Dendritic cell treated with granulocyte-macrophage colony-stimulating factor and Interleukin-4, amounts not matched to agents 40 ng/mL and 50 ng/mL, for 4 days (primary cell): ENCODE data around the gene ITCH.
A peak's percentile ranks its signal among the peaks of the same experiment; 100 is the strongest.
"Not testable (repeated sequence)": the region's sequence is repeated elsewhere in the genome, so short reads cannot be mapped to it uniquely, and the experiment has no call there.

Experiments
- H3K27ac Mint-ChIP-seq: one replicate; pipeline ENCODE4 v1.8.0; 2022; ENCODE audit warnings: mild to moderate bottlenecking, mixed read lengths
- H3K27me3 Mint-ChIP-seq: one replicate; pipeline ENCODE4 v1.8.0; 2022; ENCODE audit warnings: mild to moderate bottlenecking, mixed read lengths
- H3K36me3 Mint-ChIP-seq: one replicate; pipeline ENCODE4 v1.8.0; 2022; ENCODE audit warnings: low read depth, mixed read lengths
- H3K4me1 Mint-ChIP-seq: one replicate; pipeline ENCODE4 v1.8.0; 2022; ENCODE audit warnings: low read depth, mixed read lengths
- H3K4me3 Mint-ChIP-seq: one replicate; pipeline ENCODE4 v1.8.0; 2022; ENCODE audit warnings: mild to moderate bottlenecking, moderate library complexity, mixed read lengths
- H3K9me3 Mint-ChIP-seq: one replicate; pipeline ENCODE4 v1.8.0; 2022; ENCODE audit warnings: mixed read lengths
- intact Hi-C: fragments of 100-400 bp; cut with micrococcal nuclease; formaldehyde crosslinking; loops from one replicate; pipeline ENCODE4 v1.15.0; 2022

Gene ITCH

DNA sequence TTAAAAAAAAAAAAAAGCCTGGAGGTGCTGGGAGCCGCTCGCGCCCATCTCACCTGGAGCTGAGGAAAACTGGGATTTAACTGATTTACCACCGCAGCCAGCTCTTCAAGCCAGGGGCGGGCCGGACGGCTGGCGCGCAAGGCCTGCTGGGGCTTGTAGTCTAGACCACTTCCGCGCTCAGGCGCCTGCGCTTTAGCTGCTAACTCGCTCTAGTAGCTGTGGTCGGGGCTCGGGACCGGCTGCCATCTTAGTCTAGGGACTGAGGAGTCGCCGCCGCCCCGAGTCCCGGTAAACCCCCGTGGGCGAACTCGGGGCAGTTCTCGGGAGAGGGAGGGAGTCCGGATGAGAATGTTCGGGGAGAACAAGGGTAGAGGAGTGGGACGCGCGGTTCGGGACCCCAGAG is at the start of gene ITCH:
Gene ITCH (plus strand): TSS at position 212 of the 403 bp plus-strand sequence. CDS start 30,539 bp downstream, outside the sequence.
- Mint-ChIP-seq H3K27ac (peak within 1 kb of the TSS; percentile 96), H3K9me3 (no peaks in the 10 kb centered on the region), H3K4me1 (peaks cover 31% of the 10 kb centered on the region), H3K36me3 (peaks cover 35% of the 10 kb centered on the region), H3K4me3 (peak within 1 kb of the TSS; percentile 86), H3K27me3 (no peaks in the 10 kb centered on the region)
- intact Hi-C loops, result loop anchor here (1.0 to 5.0 kb wide), 2 partner anchors 60 to 314 kb away; partner anchors contain the start of genes AHCY and PIGU

DNA sequence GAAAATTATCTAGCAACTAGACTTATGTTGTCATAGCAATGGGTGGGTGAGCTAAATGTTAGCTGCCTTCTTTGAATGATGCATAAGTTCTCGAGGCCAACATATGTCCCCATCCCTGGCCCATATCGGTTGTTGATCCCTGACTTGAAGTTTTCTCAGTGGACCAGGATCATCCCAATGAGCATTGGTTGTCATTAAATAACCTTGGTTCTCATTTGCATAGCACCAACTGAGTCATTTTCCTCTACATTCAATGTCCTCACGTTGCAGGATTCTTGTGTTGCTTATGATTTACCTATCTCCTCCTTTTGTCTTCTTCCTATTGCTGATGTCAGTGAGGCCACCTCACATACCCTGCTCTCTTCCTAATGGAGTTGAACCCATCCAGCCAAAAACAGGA is 47.8 kb upstream of the ITCH start:
- no peak overlapping the region for H3K27ac Mint-ChIP-seq
- H3K9me3 Mint-ChIP-seq, result no peaks in the 10 kb centered on the region
- H3K4me1 Mint-ChIP-seq, result peaks cover 40% of the 10 kb centered on the region
- H3K36me3 Mint-ChIP-seq, result no peaks in the 10 kb centered on the region
- intact Hi-C loops, result loop anchor here (10.0 kb wide), 2 partner anchors 100 to 450 kb away; no protein-coding TSS in a partner anchor
- H3K27me3 Mint-ChIP-seq, result peaks cover 30% of the 10 kb centered on the region
- H3K4me3 Mint-ChIP-seq, result no peak overlapping the region

DNA sequence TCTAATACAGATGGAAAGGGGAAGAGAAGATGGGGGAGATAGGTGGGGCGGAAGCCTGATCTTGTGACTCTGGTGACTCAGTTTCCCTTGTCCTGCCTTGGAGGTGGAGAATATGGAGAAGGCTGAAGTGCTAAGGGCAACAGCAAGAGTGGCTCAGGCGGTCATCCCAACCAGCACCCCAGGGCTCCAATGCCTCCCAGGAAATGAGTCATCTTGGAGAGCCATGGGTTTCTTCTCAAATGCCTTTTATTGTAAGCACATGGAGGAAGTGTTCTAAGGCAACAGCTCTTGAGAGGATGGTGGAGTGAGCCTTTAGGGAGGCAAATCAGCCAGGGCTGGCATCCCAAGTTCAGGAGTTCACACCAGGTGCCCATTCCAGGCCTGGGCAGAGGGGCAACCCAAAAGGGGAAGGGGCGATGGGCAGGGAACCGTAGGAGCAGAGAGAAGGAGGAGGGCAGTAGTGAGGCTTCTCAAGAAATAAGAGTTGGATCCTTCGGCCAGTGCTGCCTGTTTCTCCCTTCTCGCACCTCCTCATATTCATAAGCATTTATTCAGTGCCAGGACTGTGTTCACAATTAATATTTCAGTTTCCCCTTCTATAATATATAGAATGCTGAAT is 46.8 kb upstream of the ITCH start:
- no peaks in the 10 kb centered on the region for H3K36me3 Mint-ChIP-seq
- H3K27ac Mint-ChIP-seq, result no peak overlapping the region
- no peaks in the 10 kb centered on the region for H3K9me3 Mint-ChIP-seq
- intact Hi-C loops, result loop anchor here (10.0 kb wide), 2 partner anchors 98 to 448 kb away; no protein-coding TSS in a partner anchor
- H3K4me1 Mint-ChIP-seq, result peaks cover 34% of the 10 kb centered on the region
- H3K27me3 Mint-ChIP-seq, result peaks cover 25% of the 10 kb centered on the region
- H3K4me3 Mint-ChIP-seq, result no peak overlapping the region

DNA sequence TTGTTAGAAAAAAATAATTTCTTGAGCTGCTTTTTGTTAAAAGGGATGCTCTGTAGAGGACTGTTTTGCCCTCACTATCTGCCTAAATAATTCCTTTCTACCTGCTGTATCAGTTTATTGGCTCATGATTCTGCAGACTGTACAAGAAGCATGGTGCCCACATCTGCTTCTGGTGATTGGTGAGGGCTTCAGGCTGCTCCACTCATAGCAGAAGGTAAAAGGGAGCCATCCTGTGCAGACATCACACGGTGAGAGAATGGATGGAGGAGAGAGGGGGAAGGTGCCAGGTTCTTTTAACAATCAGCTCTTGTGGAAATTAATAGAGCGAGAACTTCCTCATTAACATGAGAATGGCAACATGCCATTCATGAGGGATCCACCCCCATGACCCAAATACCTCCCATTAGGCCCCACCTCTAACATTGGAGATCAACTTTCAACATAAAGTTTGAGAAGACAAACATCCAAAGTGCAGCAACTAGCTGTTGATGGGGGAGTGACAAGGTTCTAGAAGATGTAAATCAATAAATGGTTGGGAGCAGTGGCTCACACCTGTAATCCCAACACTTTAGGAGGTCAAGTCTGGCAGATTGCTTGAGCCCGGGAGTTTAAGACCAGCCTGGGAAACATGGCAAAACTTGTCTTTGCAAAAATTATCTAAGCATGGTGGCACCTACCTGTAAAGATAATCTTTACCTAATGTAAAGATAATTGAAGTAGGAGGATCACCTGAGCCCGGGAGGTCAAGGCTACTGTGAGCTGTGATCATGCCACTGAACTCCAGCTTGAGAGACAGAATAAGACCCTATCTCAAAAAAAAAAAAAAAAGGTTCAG is 44.2 kb upstream of the ITCH start:
- Mint-ChIP-seq H3K4me1 (peaks cover 17% of the 10 kb centered on the region), H3K9me3 (no peaks in the 10 kb centered on the region), H3K27me3 (peaks cover 12% of the 10 kb centered on the region), H3K27ac (no peak overlapping the region), H3K36me3 (no peaks in the 10 kb centered on the region), H3K4me3 (no peak overlapping the region)
- intact Hi-C loops, result loop anchor here (10.0 kb wide), 2 partner anchors 96 to 446 kb away; no protein-coding TSS in a partner anchor

DNA sequence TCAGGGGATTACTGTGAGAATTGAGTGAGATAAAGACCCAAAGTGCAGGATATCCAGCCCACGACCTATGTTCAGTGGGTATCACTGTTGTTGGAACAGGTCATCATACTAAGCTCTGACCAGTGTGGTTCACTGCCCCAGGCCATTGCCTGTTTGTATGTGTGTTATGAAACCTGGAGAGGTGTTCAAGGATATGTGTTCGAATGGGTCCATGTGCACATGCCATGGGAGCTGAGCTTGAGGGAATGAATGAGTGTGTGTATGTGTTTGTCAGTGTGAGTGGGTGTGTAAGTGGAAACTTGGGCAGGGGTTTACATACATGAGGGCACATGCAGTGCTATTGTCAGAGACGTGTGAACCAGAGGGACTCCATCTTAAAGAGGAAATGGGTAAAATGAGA is 42.2 kb upstream of the ITCH start:
- intact Hi-C loops, result no loop called here
- peaks cover 13% of the 10 kb centered on the region for H3K4me1 Mint-ChIP-seq

DNA sequence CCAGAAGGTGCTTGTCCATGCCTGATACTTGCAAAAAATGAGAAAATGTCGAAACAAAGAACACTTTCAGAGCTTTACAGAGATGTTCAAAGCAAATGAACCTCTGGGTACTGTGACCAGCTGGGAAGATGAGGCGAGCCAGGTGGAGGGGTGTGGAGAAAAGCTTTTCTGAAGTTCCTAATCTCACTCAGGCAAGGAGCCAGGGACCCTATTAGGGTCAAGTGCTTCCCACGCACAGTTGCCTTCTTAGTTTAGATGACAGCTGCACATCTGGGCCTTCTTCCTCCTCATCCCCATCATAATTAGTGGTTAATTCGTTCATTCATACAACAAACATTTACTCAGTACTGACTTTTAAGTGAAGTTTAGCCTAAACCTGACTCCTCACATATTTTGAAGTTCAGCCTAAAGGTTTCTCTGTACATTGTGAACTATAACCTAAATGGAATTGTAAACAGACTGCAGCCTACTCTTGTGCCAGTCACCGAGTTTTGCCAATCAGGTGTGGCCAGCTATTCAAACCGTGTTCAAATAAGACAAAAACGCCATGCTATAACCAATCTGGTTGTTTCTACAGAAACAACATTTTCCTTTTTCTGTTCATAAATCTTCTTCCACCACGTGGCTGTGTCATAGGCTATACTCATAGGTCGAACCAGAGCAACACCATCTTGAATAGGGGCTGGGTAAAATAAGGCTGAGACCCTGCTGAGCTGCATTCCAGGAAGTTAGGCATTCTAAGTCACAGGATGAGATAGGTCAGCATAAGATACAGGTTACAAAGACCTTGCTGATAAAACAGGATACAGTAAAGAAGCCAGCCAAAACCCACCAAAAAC is 40.6 kb upstream of the ITCH start:
- intact Hi-C loops, result no loop called here
- peaks cover 5% of the 10 kb centered on the region for H3K4me1 Mint-ChIP-seq

More for the DNA sequence above, 42.2 kb upstream of the ITCH start:
- Mint-ChIP-seq H3K27me3 (peaks cover 11% of the 10 kb centered on the region), H3K9me3 (no peaks in the 10 kb centered on the region), H3K4me3 (no peak overlapping the region), H3K36me3 (no peaks in the 10 kb centered on the region), H3K27ac (no peak overlapping the region)

DNA sequence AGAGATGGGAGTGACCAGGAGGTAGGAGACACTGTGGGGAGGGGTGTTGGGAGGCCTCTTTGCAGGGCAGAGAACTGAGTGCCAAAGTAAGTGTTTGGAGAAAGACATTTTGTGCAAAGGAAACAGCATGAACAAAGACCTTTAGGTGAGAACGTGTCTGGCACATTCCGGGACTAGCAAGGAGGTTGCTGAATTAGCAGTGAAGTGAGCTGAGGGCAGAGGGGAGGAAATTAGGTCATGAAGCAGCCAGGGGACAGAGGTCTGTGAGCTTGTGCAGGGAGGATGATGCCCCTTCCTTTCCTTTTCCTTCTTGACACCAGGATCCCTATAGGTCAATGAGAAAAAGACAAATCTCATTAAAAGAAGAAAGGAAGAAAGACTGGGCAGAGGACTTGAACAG is 38.5 kb upstream of the ITCH start:
- no peaks in the 10 kb centered on the region for H3K9me3 Mint-ChIP-seq
- H3K4me1 Mint-ChIP-seq, result no peaks in the 10 kb centered on the region
- H3K36me3 Mint-ChIP-seq, result no peaks in the 10 kb centered on the region
- H3K4me3 Mint-ChIP-seq, result no peak overlapping the region
- intact Hi-C loops, result no loop called here
- H3K27me3 Mint-ChIP-seq, result peaks cover 7% of the 10 kb centered on the region
- no peak overlapping the region for H3K27ac Mint-ChIP-seq

More for the DNA sequence above, 40.6 kb upstream of the ITCH start:
- Mint-ChIP-seq H3K36me3 (no peaks in the 10 kb centered on the region), H3K27me3 (peaks cover 9% of the 10 kb centered on the region), H3K4me3 (no peak overlapping the region), H3K27ac (no peak overlapping the region), H3K9me3 (no peaks in the 10 kb centered on the region)

DNA sequence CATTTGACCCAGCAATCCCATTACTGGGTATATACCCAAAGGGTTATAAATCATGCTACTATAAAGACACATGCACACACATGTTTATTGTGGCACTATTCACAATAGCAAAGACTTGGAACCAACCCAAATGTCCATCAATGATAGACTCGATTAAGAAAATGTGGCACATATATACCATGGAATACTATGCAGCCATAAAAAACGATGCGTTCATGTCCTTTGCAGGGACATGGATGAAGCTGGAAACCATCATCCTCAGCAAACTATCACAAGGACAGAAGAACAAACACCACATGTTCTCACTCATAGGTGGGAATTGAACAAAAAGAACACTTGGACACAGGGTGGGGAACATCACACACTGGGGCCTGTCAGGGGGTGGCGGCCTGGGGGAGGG is 34.9 kb upstream of the ITCH start:
- H3K27me3 Mint-ChIP-seq, H3K4me3 Mint-ChIP-seq, intact Hi-C loops, H3K9me3 Mint-ChIP-seq, H3K4me1 Mint-ChIP-seq, H3K36me3 Mint-ChIP-seq, H3K27ac Mint-ChIP-seq: not testable (repeated sequence)

DNA sequence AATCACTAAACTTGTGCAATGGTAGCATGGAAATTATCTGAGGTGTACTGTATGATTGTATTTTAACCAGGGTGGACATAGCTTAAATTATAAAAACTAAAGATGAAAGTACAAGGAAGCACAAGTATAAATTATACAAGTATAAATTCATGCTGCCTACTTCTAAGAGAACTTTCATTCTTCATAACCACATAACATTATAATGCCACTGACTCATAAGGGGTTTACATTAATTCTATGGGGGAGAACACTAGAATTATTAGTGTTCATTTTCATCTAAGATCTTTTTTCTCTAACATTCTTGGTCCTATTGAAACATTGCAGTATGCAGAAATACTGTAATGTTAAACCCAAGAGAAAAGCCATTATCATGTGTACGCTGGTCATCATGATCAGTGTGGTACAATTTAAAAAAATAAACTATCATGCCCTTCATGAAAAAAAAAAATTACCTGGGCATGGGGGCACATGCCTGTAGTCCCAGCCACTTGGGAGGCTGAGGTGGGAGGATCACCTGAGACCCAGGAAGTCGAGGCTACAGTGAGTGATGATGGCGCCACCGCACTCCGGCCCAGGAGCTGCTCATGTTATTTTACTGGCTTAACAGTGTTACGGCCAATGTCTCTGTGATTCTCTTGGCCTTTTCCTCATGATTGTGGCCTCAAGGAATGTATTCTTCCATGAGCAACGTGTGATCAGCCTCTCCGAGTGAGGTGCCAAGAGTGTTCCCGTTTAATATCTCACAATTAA is 34.0 kb upstream of the ITCH start:
- no peaks in the 10 kb centered on the region for H3K4me1 Mint-ChIP-seq
- H3K27ac Mint-ChIP-seq, result no peak overlapping the region

DNA sequence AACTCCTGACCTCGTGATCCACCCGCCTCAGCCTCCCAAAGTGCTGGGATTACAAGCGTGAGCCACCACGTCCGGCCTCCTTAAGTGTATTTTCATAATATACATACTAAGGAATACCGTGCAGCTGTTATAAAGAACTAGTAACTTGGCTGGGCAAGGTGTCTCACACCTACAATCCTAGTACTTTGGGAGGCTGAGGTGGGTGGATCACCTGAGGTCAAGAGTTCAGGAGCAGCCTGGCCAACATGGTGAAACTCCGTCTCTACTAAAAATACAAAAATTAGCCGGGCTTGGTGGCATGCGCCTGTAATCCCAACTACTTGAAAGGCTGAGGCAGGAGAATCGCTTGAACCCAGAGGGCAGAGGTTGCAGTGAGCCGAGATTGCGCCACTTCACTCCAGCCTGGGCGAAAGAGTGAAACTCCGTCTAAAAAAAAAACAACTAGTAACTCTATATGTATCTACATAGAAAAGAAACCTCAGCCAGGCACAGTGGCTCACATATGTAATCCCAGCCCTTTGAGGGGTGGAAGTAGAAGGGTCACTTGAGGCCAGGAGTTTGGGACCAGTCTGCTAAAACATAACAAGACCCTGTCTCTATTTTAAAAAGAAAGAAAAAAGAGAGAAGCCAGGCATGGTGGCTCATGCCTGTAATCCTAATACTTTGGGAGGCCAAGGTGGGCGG is 32.1 kb upstream of the ITCH start:
- H3K9me3 Mint-ChIP-seq, H3K4me1 Mint-ChIP-seq, intact Hi-C loops, H3K4me3 Mint-ChIP-seq, H3K27ac Mint-ChIP-seq, H3K36me3 Mint-ChIP-seq, H3K27me3 Mint-ChIP-seq: not testable (repeated sequence)

More for the DNA sequence above, 34.0 kb upstream of the ITCH start:
- no peaks in the 10 kb centered on the region for H3K27me3 Mint-ChIP-seq
- H3K4me3 Mint-ChIP-seq, result no peak overlapping the region
- no peaks in the 10 kb centered on the region for H3K9me3 Mint-ChIP-seq
- intact Hi-C loops, result no loop called here
- H3K36me3 Mint-ChIP-seq, result no peaks in the 10 kb centered on the region

DNA sequence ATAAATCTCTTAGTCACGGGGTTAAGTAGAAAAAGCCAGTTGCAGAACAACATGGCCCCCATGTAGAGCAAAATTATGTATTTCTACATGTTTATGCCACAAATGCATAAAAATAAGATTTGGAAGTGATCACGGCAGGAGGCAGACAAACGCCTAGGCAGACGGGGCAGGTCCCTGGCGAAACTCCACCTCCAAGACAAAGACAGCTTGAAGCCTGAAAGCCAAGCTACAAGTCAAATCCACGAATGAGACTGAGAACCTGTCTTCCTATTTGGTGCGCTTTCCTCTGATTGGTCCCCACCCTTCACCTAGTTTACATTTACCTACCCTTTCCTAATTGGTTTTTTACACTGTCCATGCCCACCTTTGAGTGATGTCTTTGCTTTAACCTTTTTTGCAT is 31.2 kb upstream of the ITCH start:
- H3K9me3 Mint-ChIP-seq, result no peaks in the 10 kb centered on the region
- H3K27ac Mint-ChIP-seq, result no peak overlapping the region
- no peaks in the 10 kb centered on the region for H3K4me1 Mint-ChIP-seq
- no peaks in the 10 kb centered on the region for H3K36me3 Mint-ChIP-seq
- H3K27me3 Mint-ChIP-seq, result no peaks in the 10 kb centered on the region
- intact Hi-C loops, result no loop called here
- no peak overlapping the region for H3K4me3 Mint-ChIP-seq

DNA sequence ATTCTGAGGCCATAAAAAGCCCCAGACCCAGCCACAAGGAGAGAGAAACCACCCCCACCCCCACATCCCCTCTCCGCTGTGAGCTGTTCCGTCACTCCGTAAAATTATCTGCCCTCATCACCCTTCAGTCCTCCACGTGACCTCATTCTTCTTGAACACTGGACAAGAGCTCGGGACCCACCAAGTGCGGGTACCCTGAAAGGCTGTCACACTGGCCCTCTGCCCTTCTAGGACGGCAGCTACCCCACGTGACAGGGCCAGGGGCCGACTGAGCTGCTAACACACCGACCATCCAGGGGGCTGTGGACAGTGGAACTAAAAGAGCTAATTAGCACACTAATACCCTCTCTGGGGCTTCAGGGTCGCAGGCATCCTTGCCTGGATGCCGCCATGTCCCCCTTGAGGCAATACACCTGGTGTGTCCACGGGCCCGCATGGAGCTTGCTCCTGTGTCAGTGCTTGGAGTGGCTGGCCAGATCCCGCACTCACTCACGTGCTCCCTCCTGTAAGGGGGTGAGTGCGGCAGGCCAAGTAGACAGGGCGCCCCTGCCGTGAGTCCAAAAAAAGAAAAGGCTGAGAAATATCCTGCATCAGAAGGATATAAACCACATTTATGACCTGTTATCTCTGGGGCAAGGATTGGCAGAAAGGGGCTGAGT is 30.7 kb upstream of the ITCH start:
- intact Hi-C loops, result no loop called here
- Mint-ChIP-seq H3K4me1 (no peaks in the 10 kb centered on the region), H3K27ac (no peak overlapping the region), H3K36me3 (no peaks in the 10 kb centered on the region), H3K27me3 (no peaks in the 10 kb centered on the region), H3K4me3 (no peak overlapping the region), H3K9me3 (no peaks in the 10 kb centered on the region)
